NK-92 treated with Interleukin-12 subunit alpha and Interleukin-12 subunit beta, amount 100 ng/mL, for 24 hours (cell line): ENCODE data around the gene SIGLEC12.
"Not testable (repeated sequence)": the region's sequence is repeated elsewhere in the genome, so short reads cannot be mapped to it uniquely, and the experiment has no call there.

Source experiments
- DNase-seq: peaks from one replicate; lab custom pipeline; 2025; lab: John Stamatoyannopoulos, UW

The SIGLEC12 gene

DNA sequence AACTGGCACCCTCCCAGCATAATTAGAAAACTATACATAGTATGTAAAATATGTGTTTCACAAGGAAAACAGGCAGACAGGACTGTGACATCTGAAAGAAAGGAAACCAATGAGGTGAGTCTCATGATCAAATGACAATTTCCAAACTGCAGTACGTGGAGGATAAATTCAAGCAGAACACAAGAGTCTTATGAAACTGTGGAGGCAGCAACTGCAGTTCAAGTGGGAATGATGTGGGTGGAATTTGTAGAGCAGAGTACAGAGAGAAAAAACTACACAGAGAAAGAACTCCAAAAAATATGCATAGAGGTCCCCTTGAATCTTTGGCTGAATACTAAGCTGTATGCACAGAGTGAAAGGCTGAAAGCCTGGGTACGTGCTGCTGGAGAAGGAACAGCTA is 20.2 kb upstream of the SIGLEC12 start:
- DNase-seq: no peak

DNA sequence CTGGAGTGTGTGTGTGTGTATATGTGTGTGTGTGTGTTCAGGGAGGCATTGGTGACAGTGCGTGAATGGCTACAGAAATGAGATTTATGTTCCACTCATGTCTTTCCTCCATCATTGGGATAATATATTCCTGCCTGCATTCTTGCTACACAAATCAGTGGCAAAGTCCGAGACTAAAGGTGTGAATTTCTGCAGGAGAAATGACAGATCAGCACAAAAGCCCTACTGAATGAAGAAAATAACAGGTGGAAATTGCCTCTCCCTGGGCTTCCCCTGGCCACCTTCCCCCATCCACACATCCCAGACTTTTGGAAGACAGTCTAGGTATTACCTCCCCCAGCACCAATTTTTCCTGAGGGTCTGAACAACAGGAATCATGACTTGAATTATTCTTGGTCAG is 19.8 kb upstream of the SIGLEC12 start:
- DNase-seq: no peak

DNA sequence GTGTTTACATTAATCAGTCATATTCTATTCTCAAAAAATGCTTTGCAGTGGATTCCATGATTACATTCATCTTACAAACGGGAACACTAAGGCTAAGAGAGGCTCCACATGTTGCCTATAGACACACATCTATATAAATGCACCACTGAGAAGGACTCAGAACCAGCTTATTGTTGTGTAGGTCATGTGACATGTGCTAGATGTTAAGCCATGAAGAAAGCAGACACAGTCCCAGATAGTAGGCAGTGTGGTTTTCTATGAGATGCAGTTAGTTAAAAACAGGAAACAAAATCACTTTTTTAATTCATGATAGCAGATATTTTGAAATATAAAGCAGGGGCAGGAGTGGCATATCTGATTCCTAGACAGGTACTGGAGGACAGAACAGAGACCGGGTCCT is 19.1 kb upstream of the SIGLEC12 start:
- no peak for DNase-seq

DNA sequence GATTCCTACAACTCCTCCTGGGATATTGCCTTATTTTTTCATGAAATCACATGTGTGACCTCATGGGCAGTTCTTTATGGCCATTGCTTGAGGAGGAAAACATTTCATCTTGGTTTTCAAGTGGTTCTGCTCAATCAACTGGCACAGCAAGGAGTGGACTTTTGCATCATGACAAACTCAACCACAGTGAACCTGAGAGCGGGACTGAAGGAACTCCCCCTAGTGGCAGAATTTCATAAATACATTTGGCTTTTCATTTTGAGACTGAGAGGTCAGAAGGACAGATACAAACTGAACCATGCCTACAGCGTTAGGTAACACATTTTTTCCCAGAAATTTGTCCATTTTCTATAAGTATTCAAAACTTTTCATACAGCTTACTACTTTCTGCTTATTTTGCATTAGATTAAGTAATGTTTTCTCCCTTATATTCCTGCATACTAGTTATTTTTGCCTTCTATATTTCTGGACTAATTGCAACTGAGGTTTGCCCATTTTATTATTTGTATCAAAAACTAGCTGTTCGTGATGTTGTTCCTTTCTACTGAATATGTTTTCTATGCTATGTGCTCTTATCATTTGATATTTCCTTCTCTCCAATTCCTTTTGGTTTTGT is 13.4 kb upstream of the SIGLEC12 start:
- DNase-seq: no peak

GRCh38 chr19:51513968-51514367 is 12.4 kb upstream of the SIGLEC12 start:
- no peak for DNase-seq

DNA sequence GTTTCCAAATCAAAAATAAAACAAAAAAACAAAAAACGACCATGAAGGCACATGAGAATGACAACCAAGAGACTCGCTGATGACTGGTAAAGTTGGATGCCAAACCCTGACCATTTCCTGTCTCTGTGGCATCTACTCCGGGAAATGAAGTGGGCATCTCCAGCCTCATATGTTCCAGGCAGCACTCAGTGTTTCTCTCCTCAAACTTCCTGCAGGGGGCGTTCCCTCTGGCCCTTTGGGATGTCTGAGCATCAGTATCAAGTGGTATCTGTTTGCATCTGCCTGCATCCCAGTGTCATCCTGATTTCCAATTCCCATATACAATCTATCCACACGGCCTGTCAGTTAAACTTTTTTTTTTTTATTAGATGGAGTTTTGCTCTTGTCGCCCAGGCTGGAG is 9.8 kb upstream of the SIGLEC12 start:
- DNase-seq: no peak

DNA sequence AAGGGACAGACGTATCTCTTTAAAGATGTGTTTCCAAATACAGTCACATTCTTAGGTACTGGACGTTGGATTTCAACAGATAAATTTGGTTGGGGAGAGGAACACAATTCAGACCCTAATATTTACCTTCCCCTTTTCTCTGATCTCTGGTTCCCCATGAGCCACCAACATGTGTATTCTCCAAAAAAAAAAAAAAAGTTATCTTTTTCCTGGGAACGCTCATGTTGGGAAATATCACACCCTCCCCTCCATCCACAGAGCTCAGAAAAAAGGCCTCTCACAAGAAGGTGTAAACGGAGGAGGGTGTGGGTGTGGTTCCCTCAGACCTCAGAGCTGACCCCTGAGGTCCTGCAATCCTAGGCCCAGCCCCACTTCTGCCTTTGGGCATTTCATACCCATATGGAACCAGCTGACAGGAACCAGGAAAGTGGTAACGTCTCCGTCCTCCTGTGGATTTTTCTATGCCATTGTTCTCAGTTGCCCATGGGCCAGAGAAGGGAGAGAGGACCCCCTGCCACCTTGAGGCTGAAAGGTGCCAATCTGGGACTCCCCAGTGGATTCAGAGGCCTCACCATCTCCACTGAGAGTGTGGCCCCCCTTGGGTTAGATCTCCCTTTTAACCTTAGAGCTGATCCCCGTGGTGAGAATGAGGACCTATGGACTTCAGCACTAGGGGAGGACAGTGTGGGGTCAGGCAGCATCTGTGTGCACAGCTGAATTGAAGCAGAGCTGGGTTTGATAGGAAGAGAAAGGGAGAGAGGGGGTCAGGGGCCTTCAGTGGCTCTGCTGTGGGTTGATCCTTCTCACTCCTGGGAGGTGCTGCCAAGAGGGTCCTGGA is 8.4 kb upstream of the SIGLEC12 start:
- DNase-seq: no peak

GRCh38 chr19:51508059-51508733 is 6.6 kb upstream of the SIGLEC12 start:
- no peak for DNase-seq

GRCh38 chr19:51507640-51508058 is 6.0 kb upstream of the SIGLEC12 start:
- no peak for DNase-seq

DNA sequence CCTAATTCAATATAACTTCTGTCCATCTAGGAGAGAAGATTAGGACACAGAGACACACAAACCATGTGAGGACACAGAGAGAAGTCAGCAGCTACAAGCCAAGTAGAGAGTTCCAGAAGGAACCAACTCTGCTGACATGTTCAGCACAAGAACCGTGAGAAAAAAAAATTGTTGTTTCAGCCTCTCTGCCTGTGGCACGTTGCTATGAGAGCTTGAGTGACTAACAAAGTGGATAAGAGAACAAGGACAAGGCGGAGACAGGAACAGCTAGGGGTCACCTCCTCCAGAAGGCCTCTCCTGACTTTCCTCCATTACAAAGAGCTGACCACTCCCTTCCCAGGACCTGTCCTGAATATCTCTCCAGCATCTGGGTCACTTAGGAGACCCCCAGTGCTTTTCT is 5.6 kb upstream of the SIGLEC12 start:
- no peak for DNase-seq

DNA sequence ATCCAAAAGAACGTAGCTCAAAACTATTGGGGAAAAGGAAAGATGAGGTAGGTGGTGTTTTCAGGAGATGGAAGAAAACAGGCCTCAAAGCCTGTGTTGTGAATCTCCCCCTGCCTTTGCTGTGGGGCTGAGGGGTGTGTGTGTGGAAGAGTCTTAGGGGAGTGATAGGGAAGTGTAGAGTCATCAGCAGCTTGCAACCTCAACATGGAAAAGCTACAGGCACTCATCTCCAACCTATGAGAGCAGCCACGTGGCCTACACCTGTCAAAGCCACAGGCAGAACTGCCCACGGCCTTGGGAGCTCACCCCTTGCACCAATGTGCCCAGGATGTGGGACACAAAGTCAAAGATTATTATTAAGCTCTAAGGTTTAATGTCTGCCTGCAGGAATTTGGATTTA is 4.3 kb upstream of the SIGLEC12 start:
- no peak for DNase-seq

GRCh38 chr19:51503896-51504295 is 2.3 kb upstream of the SIGLEC12 start:
- no peak for DNase-seq

DNA sequence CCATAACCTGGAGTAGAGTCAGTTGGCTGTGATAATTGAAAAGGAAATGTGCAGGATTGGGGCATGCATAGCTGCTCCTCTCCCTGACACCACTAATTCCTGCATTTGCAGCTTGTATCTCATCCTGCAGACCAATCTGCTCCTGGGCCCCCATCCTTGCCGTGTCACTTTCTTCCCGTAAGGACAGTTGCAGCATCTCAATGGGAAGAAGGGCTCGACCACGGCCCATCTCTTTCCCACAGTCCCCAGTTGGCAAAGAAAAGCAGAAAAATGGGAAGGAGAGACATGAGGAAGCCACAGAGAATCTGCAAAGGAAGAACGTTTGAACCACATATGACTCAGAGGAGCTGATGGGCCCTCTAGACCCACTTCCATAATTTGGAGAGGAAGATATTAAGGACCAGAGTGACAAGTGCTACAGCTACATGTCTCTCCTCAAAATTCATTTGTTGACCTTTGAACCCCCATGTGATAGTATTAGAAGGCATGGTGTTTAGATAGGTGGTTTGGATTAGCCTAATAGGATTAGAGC is 1.8 kb upstream of the SIGLEC12 start:
- DNase-seq: no peak

- DNase-seq: not testable (repeated sequence)
These were observed 669 bp downstream of the SIGLEC12 start for GRCh38 chr19:51500931-51501330.

DNA sequence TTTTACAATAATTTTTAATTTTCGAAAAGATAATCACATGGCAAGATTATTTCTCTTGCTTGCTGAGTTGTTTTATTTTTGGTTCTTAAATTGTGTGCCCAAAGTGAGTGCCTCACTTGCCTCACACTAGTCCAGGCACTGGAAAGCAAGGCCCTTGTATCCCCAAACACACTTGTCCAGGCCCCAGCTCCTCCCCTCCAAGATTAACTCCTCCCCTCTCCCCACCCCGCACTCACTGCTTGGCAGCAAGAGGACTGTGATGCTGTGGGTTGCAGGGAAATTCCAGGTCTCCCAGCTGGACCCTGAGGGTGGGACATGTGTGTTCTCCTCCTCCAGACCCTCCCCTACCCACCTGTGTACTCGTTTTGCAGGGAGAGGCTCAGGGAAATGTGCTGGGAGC is 3.9 kb downstream of the SIGLEC12 start:
- DNase-seq: no peak

GRCh38 chr19:51493776-51494175 is 7.8 kb downstream of the SIGLEC12 start:
- no peak for DNase-seq

- no peak for DNase-seq
These were observed 10.0 kb downstream of the SIGLEC12 start for GRCh38 chr19:51491586-51491985.

DNA sequence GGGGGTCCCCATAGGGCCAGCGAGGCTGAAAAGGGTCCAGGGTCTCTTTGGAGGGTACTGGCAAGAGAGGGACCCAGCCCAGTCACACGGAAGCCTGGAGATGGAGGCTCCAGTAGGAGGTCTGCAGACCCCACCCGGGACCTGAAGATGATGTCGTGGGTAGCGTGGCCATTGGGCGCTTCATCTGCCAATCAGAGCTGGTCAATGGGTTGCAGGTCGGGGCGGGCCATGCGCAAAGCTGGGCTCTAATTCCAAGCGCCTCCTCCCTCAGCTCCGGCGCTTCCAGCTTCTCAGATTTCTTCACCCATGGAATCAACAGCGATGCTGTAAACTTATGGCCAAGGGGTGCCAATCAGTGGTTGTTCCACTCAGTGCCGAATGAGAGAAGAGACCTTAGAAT is 10.9 kb downstream of the SIGLEC12 start:
- no peak for DNase-seq

- DNase-seq: no peak
These were observed 12.5 kb downstream of the SIGLEC12 start for GRCh38 chr19:51489113-51489512.

GRCh38 chr19:51488491-51488890 is 13.1 kb downstream of the SIGLEC12 start:
- DNase-seq: no peak

DNA sequence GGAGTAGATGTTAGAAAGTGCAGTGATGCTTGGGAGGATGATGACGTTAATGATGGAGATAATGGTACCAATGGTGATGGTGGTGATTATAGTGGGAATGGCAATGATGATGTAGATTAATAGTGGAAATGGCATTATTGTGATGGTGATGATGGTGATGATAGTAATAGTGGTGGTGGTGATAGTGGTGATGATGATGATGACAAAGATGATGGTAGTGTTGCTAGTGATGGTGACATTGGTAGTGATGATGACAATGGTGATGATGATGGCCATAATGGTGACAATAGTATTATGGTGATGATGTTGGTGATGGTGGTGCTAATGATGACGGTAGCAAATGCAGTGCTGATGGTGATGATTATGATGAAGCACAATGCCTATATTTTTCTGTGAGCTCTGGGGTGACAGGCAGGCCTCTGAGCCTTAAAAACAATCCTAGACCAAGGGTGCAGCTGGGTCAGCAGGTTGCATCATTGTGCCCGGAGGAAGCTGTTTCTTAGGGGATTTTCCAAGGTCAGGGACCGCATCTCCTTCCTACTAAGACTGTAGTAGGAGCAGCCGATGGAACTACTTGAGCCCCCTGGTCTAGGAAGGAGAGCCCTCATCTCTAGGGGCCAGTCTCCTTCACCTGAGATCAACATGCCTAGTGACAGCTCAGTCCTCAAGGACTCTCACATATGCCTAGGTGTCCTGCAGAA is 15.5 kb downstream of the SIGLEC12 start:
- no peak for DNase-seq

DNA sequence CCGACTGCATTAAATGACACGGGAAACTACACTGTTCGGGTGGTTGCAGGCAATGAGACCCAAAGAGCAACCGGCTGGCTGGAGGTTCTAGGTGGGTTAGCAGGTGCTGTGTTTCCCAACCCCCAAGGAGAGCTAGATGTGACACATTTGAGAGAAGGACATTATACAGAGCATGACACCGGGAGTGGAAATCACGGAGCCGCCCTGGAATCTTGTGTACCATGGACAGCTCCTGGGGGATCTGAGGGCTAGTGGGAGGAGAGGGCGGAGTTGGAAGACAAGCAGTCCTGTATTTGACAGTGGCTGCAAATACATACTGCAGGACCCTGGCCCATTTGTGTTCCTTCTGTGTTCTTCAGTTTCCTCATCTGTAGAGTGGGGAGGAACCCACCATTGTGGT is 21.0 kb downstream of the SIGLEC12 start:
- DNase-seq: no peak
